Measurements from ENCODE around the gene ETFB.

ETFB gene

DNA sequence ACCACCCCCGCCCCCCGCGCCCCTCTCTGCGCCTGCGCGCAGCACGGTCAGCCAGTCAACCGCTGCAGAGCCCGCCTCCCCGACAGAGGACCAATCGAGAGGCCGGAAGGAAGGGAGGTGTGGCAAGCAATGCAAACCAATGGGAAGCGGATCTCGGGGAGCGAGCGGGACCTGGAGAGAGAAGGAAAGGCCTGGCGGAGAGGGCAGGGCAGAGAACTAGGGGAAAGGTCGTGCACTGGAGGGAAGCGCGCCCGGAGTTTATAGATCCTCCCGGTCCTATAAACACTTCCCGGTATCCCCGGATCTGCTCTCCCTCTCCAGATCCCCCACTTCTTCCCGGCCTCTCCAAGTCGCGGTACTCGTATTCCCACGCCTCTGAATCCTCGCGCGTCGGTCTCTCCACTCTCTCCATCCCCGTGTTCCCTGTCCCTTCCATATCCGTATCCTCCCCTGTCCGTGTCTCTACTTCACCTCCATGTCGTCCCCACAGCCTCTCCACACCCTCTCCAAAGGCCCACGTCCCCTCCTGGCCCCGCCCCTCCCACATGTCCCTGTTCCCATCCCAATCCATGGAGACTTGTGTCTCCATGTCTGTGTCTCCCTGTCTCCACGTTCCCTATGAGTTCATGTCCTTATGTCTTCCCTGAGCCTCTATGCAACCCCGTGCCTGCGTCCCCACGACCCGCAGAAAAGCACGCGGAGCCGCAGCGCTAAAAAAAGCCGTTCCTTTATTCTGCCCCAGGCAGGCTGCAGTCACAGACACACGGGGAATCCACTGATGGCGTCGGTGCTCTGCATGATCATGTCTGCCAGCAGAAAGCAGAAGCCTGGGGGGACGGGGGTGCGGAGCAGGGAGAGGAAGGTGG, 434 bp upstream of the ETFB start:
- intact Hi-C loops (cut with DNase I; ENCODE audit: low total_unique reads), result loop anchor here (1.0 to 10.0 kb wide), 2 partner anchors 26 to 318 kb away; no protein-coding TSS in a partner anchor
- H3K4me3 ChIP-seq, result peak overlapping the region; percentile 71 to 97
- TF ChIP-seq, protein P1, sequence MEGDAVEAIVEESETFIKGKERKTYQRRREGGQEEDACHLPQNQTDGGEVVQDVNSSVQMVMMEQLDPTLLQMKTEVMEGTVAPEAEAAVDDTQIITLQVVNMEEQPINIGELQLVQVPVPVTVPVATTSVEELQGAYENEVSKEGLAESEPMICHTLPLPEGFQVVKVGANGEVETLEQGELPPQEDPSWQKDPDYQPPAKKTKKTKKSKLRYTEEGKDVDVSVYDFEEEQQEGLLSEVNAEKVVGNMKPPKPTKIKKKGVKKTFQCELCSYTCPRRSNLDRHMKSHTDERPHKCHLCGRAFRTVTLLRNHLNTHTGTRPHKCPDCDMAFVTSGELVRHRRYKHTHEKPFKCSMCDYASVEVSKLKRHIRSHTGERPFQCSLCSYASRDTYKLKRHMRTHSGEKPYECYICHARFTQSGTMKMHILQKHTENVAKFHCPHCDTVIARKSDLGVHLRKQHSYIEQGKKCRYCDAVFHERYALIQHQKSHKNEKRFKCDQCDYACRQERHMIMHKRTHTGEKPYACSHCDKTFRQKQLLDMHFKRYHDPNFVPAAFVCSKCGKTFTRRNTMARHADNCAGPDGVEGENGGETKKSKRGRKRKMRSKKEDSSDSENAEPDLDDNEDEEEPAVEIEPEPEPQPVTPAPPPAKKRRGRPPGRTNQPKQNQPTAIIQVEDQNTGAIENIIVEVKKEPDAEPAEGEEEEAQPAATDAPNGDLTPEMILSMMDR (IDR thresholded peaks at IDR 0.05), result no peak
- DNase-seq, result peak; percentile 99 to 100
- no peaks in the 10 kb centered on the region for H3K9me3 ChIP-seq
- peaks cover 0 to 34% (median 25%) of the 10 kb centered on the region in 4 donors for H3K4me1 ChIP-seq
- H3K36me3 ChIP-seq, result no peaks in the 10 kb centered on the region
- peak overlapping the region; percentile 97 for H3K27ac ChIP-seq
- no peaks in the 10 kb centered on the region for H3K27me3 ChIP-seq

DNA sequence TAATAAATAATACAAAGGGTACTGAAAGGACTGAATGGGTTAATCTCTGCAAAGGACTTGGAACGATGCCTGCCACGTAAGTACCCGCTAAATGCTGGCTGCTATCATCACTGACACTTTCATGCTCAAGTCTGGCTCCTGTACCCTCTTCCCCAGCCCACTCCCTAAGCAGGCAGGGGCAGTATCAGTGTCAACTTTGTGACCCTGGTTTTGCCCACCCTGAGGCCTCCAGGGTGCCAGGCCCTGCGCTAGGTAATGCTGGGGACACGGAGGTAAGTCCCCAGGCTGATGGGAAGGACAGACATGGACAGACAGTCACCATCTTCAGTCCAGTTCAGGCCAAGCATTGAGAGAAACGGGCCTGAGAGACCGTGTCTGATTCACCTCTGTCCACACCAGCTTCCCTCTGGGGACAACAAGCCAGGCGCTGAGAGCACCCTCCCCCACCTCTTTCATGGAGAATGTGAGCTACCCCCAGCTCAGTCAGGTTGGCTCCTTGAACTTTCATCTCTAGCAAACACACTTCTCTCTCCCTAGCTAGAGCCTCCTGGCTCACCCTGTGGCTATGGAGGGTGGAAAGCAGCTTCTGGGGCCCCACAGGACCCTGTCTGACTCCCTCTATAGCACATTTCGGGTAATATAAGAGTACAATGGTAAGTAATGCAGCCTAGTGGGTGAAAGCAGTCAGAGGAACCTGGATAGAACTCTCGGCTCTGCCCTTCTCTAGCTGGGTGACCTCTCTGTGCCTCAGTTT, 800 bp downstream of the ETFB start:
- Histone ChIP-seq H3K9me3 (no peaks in the 10 kb centered on the region), H3K36me3 (no peaks in the 10 kb centered on the region), H3K27me3 (no peaks in the 10 kb centered on the region), H3K27ac (peak overlapping the region; percentile 97), H3K4me3 (peak overlapping the region; percentile 71 to 97), H3K4me1 (peaks cover 0 to 34% (median 25%) of the 10 kb centered on the region in 4 donors)
- intact Hi-C loops (cut with DNase I; ENCODE audit: low total_unique reads), result loop anchor here (10.0 kb wide), 1 partner anchor 319 kb away; no protein-coding TSS in a partner anchor
- peak in 1 of 2 donors; percentile 40 for DNase-seq
- TF ChIP-seq, protein P1 (IDR thresholded peaks at IDR 0.05), result no peak

DNA sequence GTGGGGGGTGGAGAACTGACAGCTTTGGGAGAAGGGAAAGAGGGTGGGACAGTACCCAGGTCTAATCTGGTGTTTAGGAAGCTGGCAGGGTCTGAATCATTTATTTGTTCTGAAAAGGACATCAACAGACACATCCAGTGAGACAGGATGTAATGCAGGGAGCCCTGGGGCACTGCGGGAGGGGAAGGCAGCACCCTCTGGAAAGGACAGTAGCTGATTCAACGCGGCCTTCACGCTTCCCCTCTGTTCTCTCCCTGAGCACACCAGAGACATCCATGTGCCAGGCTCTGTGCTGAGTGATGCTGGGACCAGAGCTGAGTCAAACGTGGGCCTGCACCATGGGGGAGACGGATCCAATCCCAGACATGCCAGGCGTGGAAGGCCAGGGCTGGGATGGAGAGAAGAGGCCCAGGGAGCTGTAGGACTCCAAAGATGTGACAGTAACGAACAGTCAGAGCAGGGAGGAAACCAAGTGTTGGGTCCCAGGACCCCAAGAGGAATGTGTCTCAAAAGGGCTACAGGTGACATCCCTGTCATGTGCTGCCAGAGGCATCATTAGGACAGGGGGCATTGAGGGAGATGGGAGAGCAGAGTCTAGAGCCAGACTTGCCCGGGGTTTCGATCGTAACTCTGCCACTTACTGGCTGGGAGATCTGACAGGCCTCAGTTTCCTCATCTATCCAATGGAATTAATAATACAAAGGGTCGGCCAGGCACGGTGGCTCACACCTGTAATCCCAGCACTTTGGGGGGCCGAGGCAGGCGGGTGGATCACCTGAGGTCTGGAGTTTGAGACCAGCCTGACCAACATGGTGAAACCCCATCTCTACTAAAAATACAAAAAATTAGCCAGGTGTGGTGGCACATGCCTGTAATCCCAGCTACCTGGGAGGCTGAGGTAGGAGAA, 1.7 kb downstream of the ETFB start:
- TF ChIP-seq, protein P1 (IDR thresholded peaks at IDR 0.05), result no peak
- no peak overlapping the region for H3K4me3 ChIP-seq
- H3K27me3 ChIP-seq, result no peaks in the 10 kb centered on the region
- peaks cover 0 to 34% (median 25%) of the 10 kb centered on the region in 4 donors for H3K4me1 ChIP-seq
- DNase-seq, result no peak
- H3K36me3 ChIP-seq, result no peaks in the 10 kb centered on the region
- intact Hi-C loops (cut with DNase I; ENCODE audit: low total_unique reads), result loop anchor here (10.0 kb wide), 1 partner anchor 320 kb away; no protein-coding TSS in a partner anchor
- peak overlapping the region in 1 of 2 donors; percentile 97 for H3K27ac ChIP-seq
- H3K9me3 ChIP-seq, result no peaks in the 10 kb centered on the region

DNA sequence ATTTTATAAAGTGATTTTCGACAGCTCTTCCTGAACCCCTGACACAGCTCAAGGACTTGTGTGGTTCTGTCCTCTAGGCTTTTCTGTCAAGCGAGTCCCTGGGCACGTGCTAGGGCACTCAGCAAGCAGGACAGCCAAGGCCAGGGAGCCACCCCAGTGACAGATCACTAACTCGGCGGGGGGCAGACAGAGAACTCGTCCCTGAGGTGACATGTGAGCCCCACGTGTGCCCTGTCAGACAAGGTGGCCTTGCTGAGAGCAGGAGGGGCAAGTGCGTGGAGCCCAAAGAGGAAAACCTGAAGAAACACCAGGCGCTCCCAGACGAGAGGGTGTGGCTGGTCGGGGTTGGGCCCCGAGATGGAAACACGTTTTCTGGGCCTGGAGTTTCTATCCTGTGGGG, 4.9 kb downstream of the ETFB start:
- Histone ChIP-seq H3K9me3 (no peaks in the 10 kb centered on the region), H3K4me1 (peaks cover 0 to 27% (median 18%) of the 10 kb centered on the region in 4 donors), H3K4me3 (no peak overlapping the region), H3K27me3 (no peaks in the 10 kb centered on the region), H3K36me3 (no peaks in the 10 kb centered on the region), H3K27ac (no peak overlapping the region)
- DNase-seq, result no peak
- intact Hi-C loops (cut with DNase I; ENCODE audit: low total_unique reads), result loop anchor here (10.0 kb wide), 1 partner anchor 324 kb away; no protein-coding TSS in a partner anchor
- TF ChIP-seq, protein P1 (IDR thresholded peaks at IDR 0.05), result no peak

DNA sequence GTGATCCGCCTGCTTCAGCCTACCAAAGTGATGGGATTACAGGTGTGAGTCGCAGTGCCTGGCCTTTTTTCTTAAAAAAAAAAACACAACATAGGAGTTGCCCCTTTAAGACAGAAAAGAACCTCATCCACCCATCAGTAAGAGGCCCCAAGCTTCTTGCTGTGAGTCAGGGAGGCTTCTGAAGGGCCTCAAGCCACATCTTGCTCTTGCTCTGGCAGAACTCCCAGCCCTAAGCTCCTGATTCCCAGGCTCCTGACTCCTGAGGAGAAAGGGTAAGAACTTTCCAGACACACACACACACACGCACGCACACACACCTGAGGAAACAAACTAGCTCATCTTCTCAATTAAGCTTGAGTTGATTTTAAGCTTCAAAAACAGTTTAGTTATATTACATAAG, 6.9 kb downstream of the ETFB start:
- Histone ChIP-seq H3K9me3 (no peaks in the 10 kb centered on the region), H3K36me3 (no peaks in the 10 kb centered on the region), H3K27me3 (no peaks in the 10 kb centered on the region), H3K4me3 (no peak overlapping the region), H3K4me1 (peaks cover 0 to 11% (median 7%) of the 10 kb centered on the region in 4 donors), H3K27ac (no peak overlapping the region)
- intact Hi-C loops (cut with DNase I; ENCODE audit: low total_unique reads), result no loop called here
- no peak for DNase-seq
- TF ChIP-seq, protein P1 (IDR thresholded peaks at IDR 0.05), result no peak

Measured in tibial artery (tissue), 4 donors.